NCI-H2171 treated with DMSO at 0.1 percent for 48 hours (cell line): ENCODE data around the gene ZFYVE27.

ENCODE experiments used
- DNase-seq: peaks from one replicate; lab custom pipeline; 2025; lab: John Stamatoyannopoulos, UW

The ZFYVE27 gene

DNA sequence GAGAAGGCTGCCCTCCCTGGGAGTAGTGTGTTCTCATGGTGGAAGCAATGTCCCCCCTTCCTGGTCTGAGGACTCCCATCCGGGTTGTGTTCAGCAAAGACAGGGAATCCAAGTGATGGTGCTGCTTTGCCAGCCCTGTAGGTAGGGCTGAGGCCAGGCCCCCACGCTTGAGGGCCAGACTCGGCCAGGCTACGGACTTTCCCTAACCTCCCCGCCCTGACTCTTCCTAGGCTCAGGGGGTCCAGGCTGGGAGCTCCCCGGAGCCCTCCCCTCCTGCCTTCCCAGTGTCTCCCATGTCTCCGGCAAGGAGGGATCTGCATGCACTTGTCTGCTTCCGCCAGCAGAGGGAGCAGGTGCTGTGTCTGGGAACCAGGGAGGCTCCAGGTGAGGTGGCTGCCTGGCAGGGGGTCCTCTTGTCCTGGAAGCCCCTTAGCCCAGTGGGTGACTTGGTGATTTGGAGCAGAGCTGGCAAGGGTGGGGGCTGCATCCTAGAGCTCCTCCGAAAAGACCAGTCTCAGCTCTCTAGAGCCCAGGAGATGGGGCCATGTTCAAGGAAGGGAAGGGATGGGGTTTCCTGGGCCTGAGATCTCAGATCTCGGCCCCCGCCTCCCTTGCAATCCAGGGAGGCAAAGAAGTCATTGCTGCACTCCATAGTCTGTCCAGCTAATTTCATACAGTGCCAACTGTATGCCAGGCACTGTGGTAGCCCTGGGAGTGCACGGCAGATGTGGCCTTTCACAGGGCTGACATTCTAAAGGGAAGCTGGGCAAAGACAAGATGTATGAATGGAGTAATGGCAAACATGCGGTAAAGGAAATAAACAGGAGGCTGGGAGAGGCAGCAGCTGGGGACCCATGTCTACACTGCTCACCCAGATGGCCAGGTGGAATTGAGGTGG lies 55.1 kb downstream of the ZFYVE27 start:
- DNase-seq = peak; percentile 46

DNA sequence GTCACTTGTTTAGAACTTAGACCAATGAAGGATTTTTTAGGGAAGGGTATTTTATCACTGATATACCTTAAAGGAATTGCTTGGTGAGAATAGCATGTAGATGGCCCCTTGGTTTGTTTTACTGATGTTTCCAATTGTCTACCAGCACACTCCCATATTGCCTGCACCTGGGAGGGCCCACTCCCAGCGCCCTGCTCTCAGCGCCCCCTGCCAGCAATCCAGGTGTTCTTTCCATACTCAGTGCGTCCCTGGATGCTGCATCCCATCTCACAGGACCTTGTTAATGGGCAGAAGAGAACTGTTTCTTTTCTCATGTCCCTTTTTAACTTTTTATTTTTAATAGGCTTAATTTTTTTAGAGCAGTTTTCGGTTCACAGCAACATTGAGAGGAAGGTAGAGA lies 59.0 kb downstream of the ZFYVE27 start:
- DNase-seq = no peak

DNA sequence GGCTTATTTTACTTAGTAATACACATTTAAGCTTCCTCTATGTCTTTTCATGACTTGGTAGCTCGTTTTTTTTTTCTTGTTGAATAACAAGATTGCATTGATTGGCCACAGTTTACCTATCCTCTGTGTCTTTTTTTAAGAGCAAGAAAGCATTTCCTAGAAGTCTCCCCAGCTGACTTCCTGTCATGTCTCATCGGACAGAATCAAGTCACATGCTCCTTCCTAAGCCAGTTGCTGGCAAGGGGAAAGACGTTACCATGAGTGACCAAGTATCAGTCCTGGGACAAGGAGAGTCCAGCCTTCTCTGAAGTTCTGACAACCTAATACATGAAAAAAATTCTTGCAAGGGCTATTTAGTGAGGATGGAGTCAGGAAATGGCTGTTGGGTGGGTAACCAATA lies 59.7 kb downstream of the ZFYVE27 start:
- no peak for DNase-seq

GRCh38 chr10:97798958-97799610 lies 62.2 kb downstream of the ZFYVE27 start:
- DNase-seq = no peak

DNA sequence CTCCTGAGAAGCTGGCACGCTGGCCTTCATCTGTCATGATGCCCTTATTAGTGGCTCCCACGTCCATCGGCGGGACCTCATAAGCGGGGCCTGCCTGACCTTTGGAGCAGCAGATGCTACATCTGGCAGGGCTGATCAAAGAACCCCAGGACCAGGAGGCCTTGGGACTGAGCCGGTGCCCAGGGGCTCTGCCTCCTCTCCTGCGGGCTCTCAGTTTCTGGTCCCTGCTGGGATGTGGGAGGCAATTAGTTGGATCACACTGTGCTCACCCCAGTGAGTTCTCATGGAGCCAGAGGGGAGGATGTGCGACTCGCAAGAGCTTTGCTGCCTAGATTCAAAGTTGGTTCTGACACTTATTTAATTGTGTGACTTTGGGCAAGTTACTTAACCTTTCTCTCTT lies 63.5 kb downstream of the ZFYVE27 start:
- DNase-seq = no peak

GRCh38 chr10:97801422-97801821 lies 64.5 kb downstream of the ZFYVE27 start:
- no peak for DNase-seq

GRCh38 chr10:97805096-97805884 lies 68.4 kb downstream of the ZFYVE27 start:
- no peak for DNase-seq

- no peak for DNase-seq
Measured at GRCh38 chr10:97805949-97806348, 69.0 kb downstream of the ZFYVE27 start.

- DNase-seq = no peak
Measured at GRCh38 chr10:97810446-97810845, 73.5 kb downstream of the ZFYVE27 start.
